ENCODE results near the gene NCK1.

NCK1 gene

GRCh38 chr3:136909187-136909586 lies 47.2 kb downstream of the NCK1 start:
- no peak for DNase-seq

GRCh38 chr3:136910697-136911096 lies 48.7 kb downstream of the NCK1 start:
- DNase-seq: no peak

GRCh38 chr3:136913168-136913567 lies 51.2 kb downstream of the NCK1 start:
- no peak for DNase-seq

GRCh38 chr3:136914739-136915138 lies 52.7 kb downstream of the NCK1 start:
- DNase-seq: no peak

GRCh38 chr3:136916223-136916622 lies 54.2 kb downstream of the NCK1 start:
- DNase-seq: no peak

- DNase-seq: no peak
Measured at GRCh38 chr3:136919799-136920580, 58.0 kb downstream of the NCK1 start.

GRCh38 chr3:136920904-136921611 lies 59.0 kb downstream of the NCK1 start:
- DNase-seq: no peak

GRCh38 chr3:136925425-136926190 lies 63.6 kb downstream of the NCK1 start:
- DNase-seq: no peak

- DNase-seq: no peak
Measured at GRCh38 chr3:136928240-136928639, 66.2 kb downstream of the NCK1 start.

- DNase-seq: no peak
Measured at GRCh38 chr3:136929977-136930670, 68.1 kb downstream of the NCK1 start.

GRCh38 chr3:136931606-136932005 lies 69.6 kb downstream of the NCK1 start:
- DNase-seq: no peak

- no peak for DNase-seq
Measured at GRCh38 chr3:136932523-136932922, 70.5 kb downstream of the NCK1 start.

GRCh38 chr3:136932978-136933772 lies 71.2 kb downstream of the NCK1 start:
- no peak for DNase-seq

GRCh38 chr3:136937175-136937574 lies 75.2 kb downstream of the NCK1 start:
- no peak for DNase-seq

GRCh38 chr3:136937851-136938250 lies 75.8 kb downstream of the NCK1 start:
- DNase-seq: no peak

- no peak for DNase-seq
Measured at GRCh38 chr3:136938334-136938733, 76.3 kb downstream of the NCK1 start.

- no peak for DNase-seq
Measured at GRCh38 chr3:136939489-136939888, 77.5 kb downstream of the NCK1 start.

- DNase-seq: no peak
Measured at GRCh38 chr3:136942803-136943202, 80.8 kb downstream of the NCK1 start.

- no peak for DNase-seq
Measured at GRCh38 chr3:136943436-136943835, 81.4 kb downstream of the NCK1 start.

- DNase-seq: no peak
Measured at GRCh38 chr3:136946978-136947377, 85.0 kb downstream of the NCK1 start.

GRCh38 chr3:136947477-136947876 lies 85.5 kb downstream of the NCK1 start:
- no peak for DNase-seq

- DNase-seq: no peak
Measured at GRCh38 chr3:136949146-136949545, 87.1 kb downstream of the NCK1 start.

Measured in NCI-H2171 (cell line).